ENCODE data around the gene RIMOC1.

- TF ChIP-seq POLR2AphosphoS5 (IDR thresholded peaks at IDR 0.05), result no peak
- no peak for TF ChIP-seq REST (IDR thresholded peaks at IDR 0.05; ENCODE audit: borderline replicate concordance)
- no peak for TF ChIP-seq CTCF (IDR thresholded peaks at IDR 0.05; ENCODE audit: poor library complexity, severe bottlenecking)
- no peak for TF ChIP-seq TAF1 (IDR thresholded peaks at IDR 0.05; ENCODE audit: low read depth)
- no peak for TF ChIP-seq EZH2 (IDR thresholded peaks at IDR 0.05; ENCODE audit: borderline replicate concordance, insufficient read depth, low read length, poor library complexity, severe bottlenecking)
- no peak for TF ChIP-seq SMC3 (conservative IDR thresholded peaks at IDR 0.05; ENCODE audit: poor library complexity)
- no peak for TF ChIP-seq EP300 (conservative IDR thresholded peaks at IDR 0.05; ENCODE audit: poor library complexity, severe bottlenecking)
- TF ChIP-seq MXI1 (conservative IDR thresholded peaks at IDR 0.05; ENCODE audit: poor library complexity, severe bottlenecking), result no peak
Measured at GRCh38 chr5:41951224-41951623, 47.1 kb downstream of the RIMOC1 start.

Data from neural cell (in vitro differentiated cells).